Astrocyte (in vitro differentiated cells and primary cell): ENCODE measurements around the gene PTGIS. TPM values are rescaled to one million over a fixed set of nuclear protein-coding genes. Genes with fewer than 3 reads are reported as not detected.

Experiments
- DNase-seq: peaks from one replicate; pipeline ENCODE4 v3.0.0-alpha.2; 2010; ENCODE audit warnings: low read depth
- FAIRE-seq: peaks from 2 replicates; lab custom pipeline; 2011; peaks lifted over from hg19 to GRCh38; lab: Jason Lieb, UNC
- H2AFZ ChIP-seq: 2 replicates; pipeline ENCODE4 v1.6.0; 2012; ENCODE audit warnings: low read depth, low read length, inconsistent platforms
- H3K27ac ChIP-seq: 2 replicates; pipeline ENCODE4 v1.5.1; 2011; ENCODE audit warnings: low read depth, low read length, inconsistent platforms
- H3K27me3 ChIP-seq: 2 replicates; pipeline ENCODE4 v1.6.0; 2011; ENCODE audit warnings: low read length, inconsistent platforms; ENCODE audit not compliant: insufficient read depth
- H3K36me3 ChIP-seq: 2 replicates; pipeline ENCODE4 v1.5.1; 2011; ENCODE audit warnings: low read length, inconsistent platforms; ENCODE audit not compliant: insufficient read depth
- H3K4me1 ChIP-seq: 2 replicates; pipeline ENCODE4 v1.5.1; 2011; ENCODE audit warnings: low read length, inconsistent platforms; ENCODE audit not compliant: insufficient read depth
- H3K4me2 ChIP-seq: 2 replicates; pipeline ENCODE4 v1.6.0; 2012; ENCODE audit warnings: low read length, inconsistent platforms
- H3K4me3 ChIP-seq: 2 replicates; pipeline ENCODE4 v1.5.1; 2011; ENCODE audit warnings: low read depth, mild to moderate bottlenecking, low read length, inconsistent platforms; ENCODE audit not compliant: insufficient read depth
- H3K79me2 ChIP-seq: 2 replicates; pipeline ENCODE4 v1.6.0; 2012; ENCODE audit warnings: mild to moderate bottlenecking, low read length, inconsistent platforms; ENCODE audit not compliant: insufficient read depth
- H3K9ac ChIP-seq: 2 replicates; pipeline ENCODE4 v1.6.0; 2012; ENCODE audit warnings: mild to moderate bottlenecking, low read length, inconsistent platforms
- H3K9me3 ChIP-seq: 2 replicates; pipeline ENCODE4 v1.5.1; 2012; ENCODE audit warnings: low read depth, mild to moderate bottlenecking, low read length, inconsistent platforms; ENCODE audit not compliant: insufficient read depth
- H4K20me1 ChIP-seq: 2 replicates; pipeline ENCODE4 v1.6.0; 2012; ENCODE audit warnings: low read length, inconsistent platforms; ENCODE audit not compliant: insufficient read depth
- H3K27ac Mint-ChIP-seq: one replicate; pipeline ENCODE4 v1.8.0; 2021; ENCODE audit warnings: mild to moderate bottlenecking, mixed read lengths; ENCODE audit not compliant: unreplicated experiment
- H3K27me3 Mint-ChIP-seq: one replicate; pipeline ENCODE4 v1.8.0; 2021; ENCODE audit warnings: low read depth, mixed read lengths; ENCODE audit not compliant: unreplicated experiment
- H3K36me3 Mint-ChIP-seq: one replicate; pipeline ENCODE4 v1.8.0; 2021; ENCODE audit warnings: low read depth, mixed read lengths; ENCODE audit not compliant: unreplicated experiment
- H3K4me1 Mint-ChIP-seq: one replicate; pipeline ENCODE4 v1.8.0; 2021; ENCODE audit warnings: low read depth, mixed read lengths; ENCODE audit not compliant: unreplicated experiment
- H3K4me3 Mint-ChIP-seq: one replicate; pipeline ENCODE4 v1.8.0; 2021; ENCODE audit warnings: mild to moderate bottlenecking, moderate library complexity, mixed read lengths; ENCODE audit not compliant: unreplicated experiment
- H3K9me3 Mint-ChIP-seq: one replicate; pipeline ENCODE4 v1.8.0; 2021; ENCODE audit warnings: mild to moderate bottlenecking, mixed read lengths; ENCODE audit not compliant: unreplicated experiment
- EZH2 ChIP-seq: IDR thresholded peaks from 2 replicates; pipeline ENCODE4 v1.6.1; 2012; ENCODE audit warnings: mild to moderate bottlenecking, low read length, inconsistent platforms; ENCODE audit not compliant: insufficient read depth
- total RNA-seq: library from RNA; stranded (reverse); gene quantifications from 2 replicates; pipeline ENCODE4 v1.2.1, GENCODE V29; 2021
- TF ChIP-seq, protein P1 (sequence below): IDR thresholded peaks from 2 replicates; pipeline ENCODE4 v1.5.1; 2011; ENCODE audit warnings: low read depth, mild to moderate bottlenecking, inconsistent platforms, low read length, moderate library complexity; ENCODE audit not compliant: insufficient read depth

The PTGIS gene
- total RNA-seq, 1 donor from 2014 or later: 1.9 TPM

GRCh38 chr20:49485563-49485962, 82.4 kb downstream of the PTGIS start:
- peaks cover 69% of the 10 kb centered on the region for H3K27me3 Mint-ChIP-seq
- H3K4me2 ChIP-seq: no peak overlapping the region
- H4K20me1 ChIP-seq: no peaks in the 10 kb centered on the region
- no peak overlapping the region for H3K27ac ChIP-seq
- no peak for FAIRE-seq
- TF ChIP-seq EZH2: no peak
- TF ChIP-seq, protein P1, sequence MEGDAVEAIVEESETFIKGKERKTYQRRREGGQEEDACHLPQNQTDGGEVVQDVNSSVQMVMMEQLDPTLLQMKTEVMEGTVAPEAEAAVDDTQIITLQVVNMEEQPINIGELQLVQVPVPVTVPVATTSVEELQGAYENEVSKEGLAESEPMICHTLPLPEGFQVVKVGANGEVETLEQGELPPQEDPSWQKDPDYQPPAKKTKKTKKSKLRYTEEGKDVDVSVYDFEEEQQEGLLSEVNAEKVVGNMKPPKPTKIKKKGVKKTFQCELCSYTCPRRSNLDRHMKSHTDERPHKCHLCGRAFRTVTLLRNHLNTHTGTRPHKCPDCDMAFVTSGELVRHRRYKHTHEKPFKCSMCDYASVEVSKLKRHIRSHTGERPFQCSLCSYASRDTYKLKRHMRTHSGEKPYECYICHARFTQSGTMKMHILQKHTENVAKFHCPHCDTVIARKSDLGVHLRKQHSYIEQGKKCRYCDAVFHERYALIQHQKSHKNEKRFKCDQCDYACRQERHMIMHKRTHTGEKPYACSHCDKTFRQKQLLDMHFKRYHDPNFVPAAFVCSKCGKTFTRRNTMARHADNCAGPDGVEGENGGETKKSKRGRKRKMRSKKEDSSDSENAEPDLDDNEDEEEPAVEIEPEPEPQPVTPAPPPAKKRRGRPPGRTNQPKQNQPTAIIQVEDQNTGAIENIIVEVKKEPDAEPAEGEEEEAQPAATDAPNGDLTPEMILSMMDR: no peak
- no peaks in the 10 kb centered on the region for H3K36me3 ChIP-seq
- H3K9ac ChIP-seq: no peak overlapping the region
- H3K27ac Mint-ChIP-seq: no peak overlapping the region
- H3K4me1 ChIP-seq: peaks cover 3% of the 10 kb centered on the region
- H3K36me3 Mint-ChIP-seq: no peaks in the 10 kb centered on the region
- peak overlapping the region; percentile 63 for H3K4me3 Mint-ChIP-seq
- no peaks in the 10 kb centered on the region for H3K4me1 Mint-ChIP-seq
- peaks cover 37% of the 10 kb centered on the region for H3K27me3 ChIP-seq
- DNase-seq: no peak
- H3K9me3 ChIP-seq: no peaks in the 10 kb centered on the region
- H3K79me2 ChIP-seq: no peaks in the 10 kb centered on the region
- no peak overlapping the region for H3K4me3 ChIP-seq
- no peaks in the 10 kb centered on the region for H3K9me3 Mint-ChIP-seq
- no peak overlapping the region for H2AFZ ChIP-seq

DNA sequence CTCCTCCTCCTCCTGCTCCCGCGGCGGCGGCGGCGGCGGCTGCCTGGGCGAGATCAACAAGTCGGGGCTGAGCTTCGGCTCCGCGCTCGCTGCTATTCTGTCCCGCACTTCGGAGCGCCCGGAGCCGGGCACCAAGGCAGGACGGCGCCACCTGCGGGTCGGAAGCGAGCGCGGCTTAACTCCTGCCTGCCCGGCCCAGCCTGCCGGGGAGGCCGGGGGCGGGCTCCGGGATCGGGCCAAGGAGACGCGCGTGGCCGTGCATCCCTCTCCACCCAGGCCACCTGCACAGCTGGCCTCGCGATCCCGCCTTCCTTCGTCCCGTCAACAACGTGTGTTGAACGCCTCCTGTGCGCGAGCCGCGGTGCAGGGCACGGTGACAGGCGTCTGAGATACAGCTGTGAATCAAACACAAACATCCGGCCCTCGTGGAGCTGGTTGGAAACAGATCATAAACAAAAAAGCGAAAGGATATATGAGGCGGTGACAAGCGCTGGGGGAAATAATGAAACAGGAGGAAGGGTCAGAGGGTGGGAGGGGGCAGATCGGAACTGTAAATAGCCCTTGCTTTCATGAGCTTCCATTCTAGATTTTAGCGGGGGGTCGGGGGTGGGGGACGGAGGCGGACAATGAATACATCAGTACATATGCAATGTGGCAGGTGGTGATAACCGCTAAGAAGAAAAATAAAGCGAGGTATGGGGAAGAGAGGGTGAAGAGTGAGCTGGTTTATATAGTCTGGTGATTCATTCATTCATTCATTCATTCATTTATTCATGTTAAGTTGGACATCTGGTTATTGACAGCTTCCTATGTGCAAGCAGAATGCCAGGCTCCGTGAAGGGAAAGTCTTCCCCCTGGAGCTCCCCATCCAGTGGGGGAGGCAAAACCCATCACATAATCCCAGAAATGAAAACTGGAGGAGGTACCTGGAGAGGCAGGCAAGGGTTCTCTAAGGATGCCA, 83.5 kb downstream of the PTGIS start:
- Histone ChIP-seq H3K4me3 (peak overlapping the region; percentile 61), H3K9ac (no peak overlapping the region), H4K20me1 (no peaks in the 10 kb centered on the region), H2AFZ (peak overlapping the region; percentile 84), H3K27ac (no peak overlapping the region), H3K4me1 (peaks cover 3% of the 10 kb centered on the region), H3K36me3 (no peaks in the 10 kb centered on the region), H3K4me2 (peak overlapping the region; percentile 98), H3K79me2 (no peaks in the 10 kb centered on the region), H3K9me3 (no peaks in the 10 kb centered on the region), H3K27me3 (peaks cover 39% of the 10 kb centered on the region)
- Mint-ChIP-seq H3K9me3 (no peaks in the 10 kb centered on the region), H3K27me3 (peaks cover 66% of the 10 kb centered on the region), H3K36me3 (no peaks in the 10 kb centered on the region), H3K27ac (no peak overlapping the region), H3K4me3 (peak overlapping the region; percentile 82), H3K4me1 (no peaks in the 10 kb centered on the region)
- DNase-seq (peak; percentile 46), FAIRE-seq (no peak)
- TF ChIP-seq, protein P1: peak; percentile 31
- TF ChIP-seq EZH2: peak; percentile 15

DNA sequence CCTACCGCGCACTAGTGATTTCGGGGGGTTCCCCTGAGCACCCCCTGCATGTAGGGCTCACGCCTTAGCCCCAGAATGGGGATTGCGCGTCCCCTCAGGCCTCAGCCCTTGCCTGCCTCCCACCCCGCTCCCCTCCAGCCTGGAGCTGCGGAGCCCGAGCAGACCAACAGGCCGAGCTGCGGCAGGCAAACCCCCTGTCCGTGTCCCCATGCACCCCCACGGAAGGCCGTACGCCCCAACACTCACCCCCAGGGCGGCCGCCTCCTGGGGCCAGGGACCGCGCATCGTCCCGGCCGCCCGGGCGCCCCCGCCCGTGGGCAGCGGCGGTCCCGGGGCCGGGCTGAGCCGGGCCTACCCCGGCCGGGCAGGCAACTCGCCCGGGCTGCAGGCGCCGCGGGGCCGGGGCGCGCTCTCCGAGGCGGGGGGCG, 84.2 kb downstream of the PTGIS start:
- Histone ChIP-seq H3K4me1 (peaks cover 3% of the 10 kb centered on the region), H3K9ac (no peak overlapping the region), H3K4me3 (no peak overlapping the region), H4K20me1 (no peaks in the 10 kb centered on the region), H3K4me2 (peak overlapping the region; percentile 98), H3K9me3 (no peaks in the 10 kb centered on the region), H2AFZ (no peak overlapping the region), H3K79me2 (no peaks in the 10 kb centered on the region), H3K36me3 (no peaks in the 10 kb centered on the region), H3K27ac (no peak overlapping the region), H3K27me3 (peaks cover 43% of the 10 kb centered on the region)
- Mint-ChIP-seq H3K36me3 (no peaks in the 10 kb centered on the region), H3K9me3 (no peaks in the 10 kb centered on the region), H3K4me3 (no peak overlapping the region), H3K27me3 (peaks cover 64% of the 10 kb centered on the region), H3K4me1 (peaks cover 2% of the 10 kb centered on the region), H3K27ac (no peak overlapping the region)
- TF ChIP-seq, protein P1: no peak
- TF ChIP-seq EZH2: peak; percentile 57
- DNase-seq (no peak), FAIRE-seq (no peak)
